Neural cell (in vitro differentiated cells): ENCODE measurements around the gene PLK3. TPM values are rescaled to one million over a fixed set of nuclear protein-coding genes. Genes with fewer than 3 reads are reported as not detected.
A peak's percentile ranks its signal among the peaks of the same experiment; 100 is the strongest.
"Not testable (repeated sequence)": the region's sequence is repeated elsewhere in the genome, so short reads cannot be mapped to it uniquely, and the experiment has no call there.

Experiments used
- H2AFZ ChIP-seq: fragments of 200-600, 300-800 bp; sonication (generic), shearing (Covaris generic); 2 replicates; pipeline ENCODE4 v1.6.0; 2014; ENCODE audit warnings: low read depth, mild to moderate bottlenecking, antibody characterized with exemption, low read length, moderate library complexity
- H3F3A ChIP-seq: fragments of 200-600 bp; shearing (Covaris generic); 2 replicates; pipeline ENCODE4 v1.6.1; 2016; ENCODE audit warnings: mild to moderate bottlenecking, moderate library complexity, mixed read lengths, antibody characterized with exemption, low read length; ENCODE audit not compliant: insufficient read depth, poor library complexity, severe bottlenecking
- H3K27ac ChIP-seq: fragments of 200-600, 300-800 bp; sonication (generic), shearing (Covaris generic); 2 replicates; pipeline ENCODE4 v1.5.1; 2014; ENCODE audit warnings: mild to moderate bottlenecking, low read length, moderate library complexity
- H3K27me3 ChIP-seq: fragments of 300-800, 200-600 bp; sonication (generic), shearing (Covaris generic); 2 replicates; pipeline ENCODE4 v1.6.0; 2014; ENCODE audit warnings: mild to moderate bottlenecking, low read depth, low read length, moderate library complexity; ENCODE audit not compliant: insufficient read depth
- H3K36me3 ChIP-seq: fragments of 300-800, 200-600 bp; sonication (generic), shearing (Covaris generic); 2 replicates; pipeline ENCODE4 v1.5.1; 2014; ENCODE audit warnings: mild to moderate bottlenecking, antibody characterized with exemption, low read length, moderate library complexity; ENCODE audit not compliant: insufficient read depth
- H3K4me2 ChIP-seq: fragments of 300-800, 200-600 bp; sonication (generic), shearing (Covaris generic); 2 replicates; pipeline ENCODE4 v1.6.0; 2014; ENCODE audit warnings: mild to moderate bottlenecking, low read length
- H3K4me3 ChIP-seq: fragments of 300-800, 200-600 bp; sonication (generic), shearing (Covaris generic); 2 replicates; pipeline ENCODE4 v1.5.1; 2014; ENCODE audit warnings: mild to moderate bottlenecking, low read length, moderate library complexity
- H3K79me2 ChIP-seq: fragments of 200-600 bp; shearing (Covaris generic); replicated peaks from 2 replicates; pipeline ENCODE4 v1.6.0; 2014; ENCODE audit warnings: mild to moderate bottlenecking, low read length, moderate library complexity; ENCODE audit not compliant: insufficient read depth
- H3K9ac ChIP-seq: fragments of 300-800, 200-600 bp; sonication (generic), shearing (Covaris generic); 2 replicates; pipeline ENCODE4 v1.6.1; 2016; ENCODE audit warnings: mild to moderate bottlenecking, low read length, mixed read lengths
- H3K9me2 ChIP-seq: fragments of 200-600 bp; shearing (Covaris generic); 2 replicates; pipeline ENCODE4 v1.6.1; 2016; ENCODE audit warnings: mild to moderate bottlenecking, low read length, mixed read lengths; ENCODE audit not compliant: insufficient read depth
- H3K9me3 ChIP-seq: fragments of 200-600, 300-800 bp; sonication (generic), shearing (Covaris generic); 2 replicates; pipeline ENCODE4 v1.6.1; 2016; ENCODE audit warnings: mild to moderate bottlenecking, mixed run types, low read length, moderate library complexity, mixed read lengths
- H4K20me1 ChIP-seq: fragments of 200-600 bp; shearing (Covaris generic); 2 replicates; pipeline ENCODE4 v1.6.1; 2016; ENCODE audit warnings: mild to moderate bottlenecking, mixed run types; ENCODE audit not compliant: insufficient read depth
- CTCF ChIP-seq: fragments of 450-650 bp; IDR thresholded peaks from 2 replicates; pipeline ENCODE4 v1.5.1; 2014; ENCODE audit warnings: antibody characterized with exemption, mild to moderate bottlenecking, moderate library complexity; ENCODE audit not compliant: poor library complexity, severe bottlenecking
- EP300 ChIP-seq: fragments of 450-650 bp; conservative IDR thresholded peaks from 2 replicates; pipeline ENCODE4 v1.6.1; 2014; ENCODE audit warnings: antibody characterized with exemption, mild to moderate bottlenecking, moderate library complexity; ENCODE audit not compliant: poor library complexity, severe bottlenecking
- EZH2 ChIP-seq: fragments of 200-600, 300-800 bp; shearing (Covaris generic), sonication (generic); IDR thresholded peaks from 2 replicates; pipeline ENCODE4 v1.6.1; 2014; ENCODE audit warnings: antibody characterized with exemption, low read length, borderline replicate concordance, mild to moderate bottlenecking; ENCODE audit not compliant: insufficient read depth, poor library complexity, severe bottlenecking
- MXI1 ChIP-seq: fragments of 450-650 bp; conservative IDR thresholded peaks from 2 replicates; pipeline ENCODE4 v1.6.1; 2014; ENCODE audit warnings: antibody characterized with exemption, mild to moderate bottlenecking; ENCODE audit not compliant: poor library complexity, severe bottlenecking
- POLR2AphosphoS5 ChIP-seq: IDR thresholded peaks from 2 replicates; pipeline ENCODE4 v1.6.1; 2012
- RAD21 ChIP-seq: fragments of 450-650 bp; conservative IDR thresholded peaks from 2 replicates; pipeline ENCODE4 v1.6.1; 2014; ENCODE audit warnings: antibody characterized with exemption, mild to moderate bottlenecking, moderate library complexity
- REST ChIP-seq: IDR thresholded peaks from 2 replicates; pipeline ENCODE4 v1.6.1; 2012; ENCODE audit warnings: borderline replicate concordance
- SMC3 ChIP-seq: fragments of 450-650 bp; conservative IDR thresholded peaks from 2 replicates; pipeline ENCODE4 v1.6.1; 2014; ENCODE audit warnings: antibody characterized with exemption, mild to moderate bottlenecking, moderate library complexity; ENCODE audit not compliant: poor library complexity
- TAF1 ChIP-seq: IDR thresholded peaks from 2 replicates; pipeline ENCODE4 v1.6.1; 2012; ENCODE audit warnings: low read depth
- polyA plus RNA-seq: library from polyadenylated mRNA; depleted of rRNA; stranded (reverse); fragments of >200 nt; gene quantifications from 2 replicates; pipeline ENCODE4 v1.2.3, GENCODE V29; 2014

PLK3 gene
- polyA plus RNA-seq, 1 donor from 2014 or later: 8.3 TPM

- Histone ChIP-seq H2AFZ (no peak overlapping the region), H3K27me3 (no peaks in the 10 kb centered on the region), H3K27ac (no peak overlapping the region), H3K79me2 (no peaks in the 10 kb centered on the region), H3K4me2 (no peak overlapping the region), H3K9me2 (no peaks in the 10 kb centered on the region), H3K4me3 (no peak overlapping the region), H3F3A (no peaks in the 10 kb centered on the region), H3K9me3 (no peaks in the 10 kb centered on the region), H3K9ac (no peak overlapping the region), H3K36me3 (no peaks in the 10 kb centered on the region), H4K20me1 (no peaks in the 10 kb centered on the region)
- no peak for TF ChIP-seq MXI1
- no peak for TF ChIP-seq RAD21
Measured at GRCh38 chr1:44760876-44761275, 39.3 kb upstream of the PLK3 start.

GRCh38 chr1:44766421-44766820 is 33.8 kb upstream of the PLK3 start:
- not testable (repeated sequence) for H3K4me3 ChIP-seq, H2AFZ ChIP-seq, H3K27me3 ChIP-seq, H3K9me3 ChIP-seq, H3K79me2 ChIP-seq, H4K20me1 ChIP-seq, H3K27ac ChIP-seq, H3K9ac ChIP-seq, H3K36me3 ChIP-seq, H3K4me2 ChIP-seq, H3K9me2 ChIP-seq, H3F3A ChIP-seq

- H3K27me3 ChIP-seq: no peaks in the 10 kb centered on the region
- H3K9me3 ChIP-seq: no peaks in the 10 kb centered on the region
- H3K27ac ChIP-seq: peak within 1 kb of the TSS; percentile 96
- H3K79me2 ChIP-seq: peaks cover 10% of the 10 kb centered on the region
- H2AFZ ChIP-seq: peak within 1 kb of the TSS; percentile 99
- H4K20me1 ChIP-seq: peaks cover 2% of the 10 kb centered on the region
- H3K9ac ChIP-seq: peak within 1 kb of the TSS; percentile 95
- peak within 1 kb of the TSS; percentile 75 for H3K4me2 ChIP-seq
- peak within 1 kb of the TSS; percentile 81 for H3K4me3 ChIP-seq
- H3K36me3 ChIP-seq: no peaks in the 10 kb centered on the region
- no peaks in the 10 kb centered on the region for H3K9me2 ChIP-seq
- no peaks in the 10 kb centered on the region for H3F3A ChIP-seq
- TF ChIP-seq REST (peak; percentile 95), EP300 (peak; percentile 80), SMC3 (no peak), RAD21 (peak; percentile 13), MXI1 (peak; percentile 97), EZH2 (no peak), CTCF (peak; percentile 19), POLR2AphosphoS5 (peak; percentile 98), TAF1 (peak; percentile 95)
Measured at GRCh38 chr1:44775078-44775929, 24.9 kb upstream of the PLK3 start, which contains the start of gene RPS8. Gene RPS8 (plus strand): TSS chr1:44775540. CDS start chr1:44775597, 57 bp downstream.
